ENCODE data around the gene SPINK2.
A peak's percentile ranks its signal among the peaks of the same experiment; 100 is the strongest.

SPINK2 gene

DNA sequence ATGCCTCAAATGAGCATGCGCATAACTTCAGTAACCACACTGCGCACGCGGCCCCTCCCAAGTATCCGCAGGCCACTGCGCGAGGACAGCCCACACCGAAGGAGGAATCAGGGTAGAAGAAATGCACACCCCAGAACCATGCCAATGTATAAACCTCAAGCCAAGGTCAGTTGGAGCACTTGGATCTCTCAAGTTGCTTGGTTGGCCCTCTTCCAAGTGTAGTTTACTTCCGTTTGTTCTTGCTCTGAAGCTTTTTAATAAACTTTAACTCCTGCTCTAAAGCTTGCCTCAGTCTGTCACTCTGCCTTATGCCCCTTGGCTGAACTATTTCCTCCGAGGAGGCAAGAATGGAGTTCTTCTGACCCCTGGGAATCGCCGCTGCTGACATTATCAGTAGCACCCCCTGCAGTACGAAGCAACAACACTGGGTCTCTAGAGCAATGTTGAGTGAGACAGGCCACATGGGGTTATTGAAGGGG, 22.0 kb upstream of the SPINK2 start:
- no peaks in the 10 kb centered on the region for H3K36me3 ChIP-seq (ENCODE audit: insufficient read depth, low read length)
- H3K27ac ChIP-seq (ENCODE audit: low read depth, low read length) = no peak overlapping the region
- no peaks in the 10 kb centered on the region for H3K27me3 ChIP-seq (ENCODE audit: insufficient read depth, low read length)

GRCh38 chr4:56840559-56840958, 19.1 kb upstream of the SPINK2 start:
- Histone ChIP-seq H3K79me2 (ENCODE audit: control insufficient read depth, insufficient read depth, low read length, unreplicated experiment) (no peaks in the 10 kb centered on the region), H3K36me3 (ENCODE audit: insufficient read depth, low read length) (no peaks in the 10 kb centered on the region), H3K4me3 (ENCODE audit: low read depth, low read length) (no peak overlapping the region)

More for the DNA sequence above, 22.0 kb upstream of the SPINK2 start:
- Histone ChIP-seq H3K79me2 (ENCODE audit: control insufficient read depth, insufficient read depth, low read length, unreplicated experiment) (no peaks in the 10 kb centered on the region), H3K4me3 (ENCODE audit: low read depth, low read length) (no peak overlapping the region), H3K4me1 (ENCODE audit: control insufficient read depth, insufficient read depth, low read length, unreplicated experiment) (no peaks in the 10 kb centered on the region), H2AFZ (ENCODE audit: low read length, unreplicated experiment) (no peak overlapping the region)

DNA sequence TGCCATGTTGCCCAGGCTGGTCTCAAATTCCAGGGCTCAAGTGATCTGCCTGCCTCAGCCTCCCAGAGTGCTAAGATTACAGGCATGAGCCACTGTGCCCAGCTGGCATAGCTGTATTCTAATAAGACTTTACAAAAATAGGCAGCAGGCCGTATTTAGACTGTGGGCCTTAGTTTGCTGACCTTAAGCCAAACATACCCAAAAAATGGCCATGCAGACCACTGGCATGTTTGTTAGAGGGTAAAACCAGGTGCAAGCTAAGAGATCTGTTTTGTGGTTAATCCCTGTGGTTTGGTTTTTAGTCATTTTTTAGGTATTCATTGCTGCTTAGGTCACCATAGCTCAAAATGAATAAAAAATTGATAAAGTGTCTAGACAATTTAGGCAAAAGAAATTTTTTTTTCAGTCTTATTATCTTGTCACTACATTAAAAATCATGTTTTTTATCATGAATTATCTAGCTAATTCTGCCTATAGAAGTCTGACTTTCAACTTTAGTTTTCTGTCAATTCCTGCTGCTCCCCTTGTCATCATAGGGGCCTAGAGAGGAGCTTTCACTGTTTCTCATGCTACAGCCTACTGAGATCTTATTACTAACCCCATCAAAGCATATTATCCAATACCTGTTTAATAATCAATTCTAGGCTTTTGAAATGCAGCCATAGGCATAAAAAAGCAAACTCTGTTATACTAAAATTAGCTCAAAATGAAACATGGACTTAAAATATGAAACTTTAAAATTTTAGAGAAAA, 7.5 kb upstream of the SPINK2 start:
- Histone ChIP-seq H3K27me3 (ENCODE audit: insufficient read depth, low read length) (no peaks in the 10 kb centered on the region), H3K4me3 (ENCODE audit: low read depth, low read length) (no peak overlapping the region), H2AFZ (ENCODE audit: low read length, unreplicated experiment) (no peak overlapping the region), H3K4me1 (ENCODE audit: control insufficient read depth, insufficient read depth, low read length, unreplicated experiment) (no peaks in the 10 kb centered on the region), H3K79me2 (ENCODE audit: control insufficient read depth, insufficient read depth, low read length, unreplicated experiment) (no peaks in the 10 kb centered on the region), H3K36me3 (ENCODE audit: insufficient read depth, low read length) (no peaks in the 10 kb centered on the region), H3K27ac (ENCODE audit: low read depth, low read length) (no peak overlapping the region)

More at GRCh38 chr4:56840559-56840958, 19.1 kb upstream of the SPINK2 start:
- Histone ChIP-seq H3K27me3 (ENCODE audit: insufficient read depth, low read length) (no peaks in the 10 kb centered on the region), H3K4me1 (ENCODE audit: control insufficient read depth, insufficient read depth, low read length, unreplicated experiment) (no peaks in the 10 kb centered on the region), H2AFZ (ENCODE audit: low read length, unreplicated experiment) (no peak overlapping the region), H3K27ac (ENCODE audit: low read depth, low read length) (no peak overlapping the region)

- no peak overlapping the region for H3K27ac ChIP-seq (ENCODE audit: low read depth, low read length)
- H3K27me3 ChIP-seq (ENCODE audit: insufficient read depth, low read length) = peaks cover 28% of the 10 kb centered on the region
- H3K4me1 ChIP-seq (ENCODE audit: control insufficient read depth, insufficient read depth, low read length, unreplicated experiment) = no peaks in the 10 kb centered on the region
- H3K79me2 ChIP-seq (ENCODE audit: control insufficient read depth, insufficient read depth, low read length, unreplicated experiment) = no peaks in the 10 kb centered on the region
- no peak overlapping the region for H3K4me3 ChIP-seq (ENCODE audit: low read depth, low read length)
- no peaks in the 10 kb centered on the region for H3K36me3 ChIP-seq (ENCODE audit: insufficient read depth, low read length)
- H2AFZ ChIP-seq (ENCODE audit: low read length, unreplicated experiment) = no peak overlapping the region
These were observed 2.6 kb upstream of the SPINK2 start for GRCh38 chr4:56823933-56824600.

DNA sequence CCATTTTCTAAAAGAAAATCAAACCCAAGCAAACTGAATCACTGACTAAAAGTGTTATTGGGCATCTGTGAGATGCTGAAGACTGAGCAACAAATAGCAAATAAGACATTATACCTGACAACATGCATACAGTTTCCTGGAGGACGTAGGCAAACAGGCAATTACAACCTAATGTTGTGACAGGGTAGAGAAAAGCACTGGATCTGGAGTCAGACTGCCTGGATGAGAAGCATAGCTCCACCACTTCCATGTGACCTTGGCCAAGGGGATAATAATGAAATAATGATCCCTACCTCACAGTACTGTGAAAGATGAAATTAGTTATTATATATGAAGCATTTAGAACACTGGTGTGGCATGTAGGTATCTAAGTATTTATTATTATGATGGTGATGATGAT, 2.7 kb downstream of the SPINK2 start:
- Histone ChIP-seq H3K27me3 (ENCODE audit: insufficient read depth, low read length) (peaks cover 28% of the 10 kb centered on the region), H3K36me3 (ENCODE audit: insufficient read depth, low read length) (no peaks in the 10 kb centered on the region), H3K27ac (ENCODE audit: low read depth, low read length) (no peak overlapping the region), H2AFZ (ENCODE audit: low read length, unreplicated experiment) (no peak overlapping the region), H3K79me2 (ENCODE audit: control insufficient read depth, insufficient read depth, low read length, unreplicated experiment) (no peaks in the 10 kb centered on the region), H3K4me1 (ENCODE audit: control insufficient read depth, insufficient read depth, low read length, unreplicated experiment) (no peaks in the 10 kb centered on the region), H3K4me3 (ENCODE audit: low read depth, low read length) (no peak overlapping the region)

DNA sequence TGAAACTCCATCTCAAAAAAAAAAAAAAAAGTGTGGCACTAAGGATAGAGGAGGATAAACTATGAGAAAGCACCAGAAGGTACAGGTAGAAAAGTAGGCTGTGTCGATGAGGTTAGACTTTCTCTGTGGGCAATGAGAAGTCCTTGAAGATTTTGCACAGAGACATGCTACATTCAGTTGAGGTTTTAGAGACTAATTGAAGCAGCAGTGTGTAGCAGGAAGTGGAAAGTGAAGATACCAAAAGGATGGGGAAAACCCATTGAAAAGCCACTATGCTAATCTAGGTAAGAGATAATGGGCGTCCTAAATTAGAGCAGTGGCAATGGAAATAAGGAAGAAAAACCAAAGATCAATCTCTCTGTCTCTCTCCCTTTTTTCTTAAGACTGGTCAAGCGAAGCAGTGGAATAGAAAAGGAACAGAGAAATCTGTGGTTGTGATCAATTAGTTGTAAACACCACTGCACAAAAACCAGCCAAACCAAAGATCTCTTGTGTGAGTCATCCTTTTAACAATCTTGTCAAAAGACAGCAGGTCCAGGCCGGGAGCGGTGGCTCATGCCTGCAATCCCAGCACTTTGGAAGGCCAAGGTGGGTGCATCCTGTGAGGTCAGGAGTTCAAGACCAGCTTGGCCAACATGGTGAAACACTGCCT, 3.5 kb downstream of the SPINK2 start:
- Histone ChIP-seq H3K27me3 (ENCODE audit: insufficient read depth, low read length) (peaks cover 23% of the 10 kb centered on the region), H3K27ac (ENCODE audit: low read depth, low read length) (no peak overlapping the region), H3K79me2 (ENCODE audit: control insufficient read depth, insufficient read depth, low read length, unreplicated experiment) (no peaks in the 10 kb centered on the region), H2AFZ (ENCODE audit: low read length, unreplicated experiment) (no peak overlapping the region), H3K4me3 (ENCODE audit: low read depth, low read length) (no peak overlapping the region), H3K36me3 (ENCODE audit: insufficient read depth, low read length) (no peaks in the 10 kb centered on the region), H3K4me1 (ENCODE audit: control insufficient read depth, insufficient read depth, low read length, unreplicated experiment) (no peaks in the 10 kb centered on the region)

- Histone ChIP-seq H2AFZ (ENCODE audit: low read length, unreplicated experiment) (no peak overlapping the region), H3K79me2 (ENCODE audit: control insufficient read depth, insufficient read depth, low read length, unreplicated experiment) (no peaks in the 10 kb centered on the region), H3K27me3 (ENCODE audit: insufficient read depth, low read length) (no peaks in the 10 kb centered on the region), H3K4me1 (ENCODE audit: control insufficient read depth, insufficient read depth, low read length, unreplicated experiment) (no peaks in the 10 kb centered on the region), H3K36me3 (ENCODE audit: insufficient read depth, low read length) (no peaks in the 10 kb centered on the region), H3K4me3 (ENCODE audit: low read depth, low read length) (no peak overlapping the region), H3K27ac (ENCODE audit: low read depth, low read length) (no peak overlapping the region)
These were observed 14.8 kb downstream of the SPINK2 start for GRCh38 chr4:56806666-56807065.

- Histone ChIP-seq H3K4me3 (ENCODE audit: low read depth, low read length) (no peak overlapping the region), H3K27ac (ENCODE audit: low read depth, low read length) (no peak overlapping the region), H2AFZ (ENCODE audit: low read length, unreplicated experiment) (no peak overlapping the region), H3K36me3 (ENCODE audit: insufficient read depth, low read length) (no peaks in the 10 kb centered on the region), H3K27me3 (ENCODE audit: insufficient read depth, low read length) (no peaks in the 10 kb centered on the region), H3K79me2 (ENCODE audit: control insufficient read depth, insufficient read depth, low read length, unreplicated experiment) (no peaks in the 10 kb centered on the region), H3K4me1 (ENCODE audit: control insufficient read depth, insufficient read depth, low read length, unreplicated experiment) (peaks cover 1% of the 10 kb centered on the region)
These were observed 16.9 kb downstream of the SPINK2 start for GRCh38 chr4:56804551-56804950.

DNA sequence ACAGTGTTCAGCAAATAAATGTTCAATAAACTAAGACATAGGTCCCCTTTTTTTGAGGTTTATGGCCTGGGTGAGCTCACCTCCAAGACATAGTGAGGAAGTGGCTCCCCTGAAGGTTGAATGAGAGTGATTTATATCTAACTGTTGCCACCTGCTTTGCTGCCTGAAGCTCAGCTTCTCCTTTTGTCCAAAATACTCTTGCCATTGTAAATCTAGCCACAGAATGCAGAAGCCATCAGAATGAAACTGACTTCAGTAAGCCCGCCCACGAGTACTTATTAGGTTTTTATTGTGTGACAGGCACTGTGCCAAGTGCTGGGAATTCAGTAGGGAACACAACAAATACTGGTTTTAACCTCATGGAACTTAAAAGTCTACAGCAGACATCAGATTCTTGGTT, 18.0 kb downstream of the SPINK2 start:
- no peak overlapping the region for H2AFZ ChIP-seq (ENCODE audit: low read length, unreplicated experiment)
- H3K4me3 ChIP-seq (ENCODE audit: low read depth, low read length) = no peak overlapping the region
- H3K4me1 ChIP-seq (ENCODE audit: control insufficient read depth, insufficient read depth, low read length, unreplicated experiment) = peaks cover 6% of the 10 kb centered on the region
- no peaks in the 10 kb centered on the region for H3K36me3 ChIP-seq (ENCODE audit: insufficient read depth, low read length)
- H3K27ac ChIP-seq (ENCODE audit: low read depth, low read length) = no peak overlapping the region
- H3K27me3 ChIP-seq (ENCODE audit: insufficient read depth, low read length) = no peaks in the 10 kb centered on the region
- H3K79me2 ChIP-seq (ENCODE audit: control insufficient read depth, insufficient read depth, low read length, unreplicated experiment) = no peaks in the 10 kb centered on the region

DNA sequence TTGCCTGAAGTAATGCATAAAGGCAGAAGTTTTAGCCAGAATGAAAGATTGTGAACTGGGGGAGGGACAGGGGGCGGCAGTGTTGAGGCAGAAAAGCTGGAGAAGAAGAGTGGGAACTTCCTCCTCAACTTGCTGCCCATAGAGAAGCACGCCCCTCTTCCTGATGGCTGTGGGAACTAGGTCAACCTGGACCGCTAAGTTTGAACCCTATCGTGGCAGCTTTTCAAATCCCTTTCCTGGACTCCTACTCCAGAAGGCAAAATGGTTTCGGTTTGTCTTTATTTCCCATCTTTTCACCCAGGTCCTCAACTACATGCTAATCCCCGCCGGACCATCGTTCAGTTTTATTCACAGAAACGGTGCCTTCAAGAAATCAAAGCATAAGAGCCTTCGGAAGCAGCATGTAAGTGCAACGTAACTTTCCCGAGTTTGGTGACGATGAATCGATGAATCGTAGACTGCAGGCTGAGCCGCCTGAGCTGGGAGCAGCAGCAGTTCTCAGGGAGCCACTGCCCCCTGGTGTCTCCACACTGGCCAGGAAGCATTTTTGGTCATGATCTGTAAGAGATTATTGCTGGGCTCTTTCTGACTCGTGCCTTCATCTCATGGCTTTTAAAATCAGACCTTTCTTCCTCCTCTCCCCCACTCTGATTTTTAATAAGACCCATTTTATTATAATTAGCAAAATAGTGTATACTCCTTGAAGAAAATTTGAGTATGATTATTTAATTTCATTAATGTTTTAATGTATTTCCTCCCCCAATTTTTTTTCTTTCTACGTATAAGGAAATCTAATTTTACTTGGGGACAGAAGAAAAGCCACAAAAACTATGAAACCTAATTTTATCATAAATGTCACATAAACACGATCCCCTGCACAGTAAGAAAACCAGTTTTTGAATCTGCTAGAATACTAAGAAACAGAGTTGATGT, 21.4 kb downstream of the SPINK2 start:
- peak overlapping the region; percentile 83 for H3K4me3 ChIP-seq (ENCODE audit: low read depth, low read length)
- no peaks in the 10 kb centered on the region for H3K27me3 ChIP-seq (ENCODE audit: insufficient read depth, low read length)
- H3K4me1 ChIP-seq (ENCODE audit: control insufficient read depth, insufficient read depth, low read length, unreplicated experiment) = peaks cover 6% of the 10 kb centered on the region
- H3K79me2 ChIP-seq (ENCODE audit: control insufficient read depth, insufficient read depth, low read length, unreplicated experiment) = no peaks in the 10 kb centered on the region
- peak overlapping the region; percentile 90 for H2AFZ ChIP-seq (ENCODE audit: low read length, unreplicated experiment)
- no peaks in the 10 kb centered on the region for H3K36me3 ChIP-seq (ENCODE audit: insufficient read depth, low read length)
- H3K27ac ChIP-seq (ENCODE audit: low read depth, low read length) = peak overlapping the region; percentile 70

Measured in ACC112 (cell line).